CD4-positive, alpha-beta T cell treated with Interferon alpha-2 for 1 hour (primary cell): ENCODE results near the gene RNF126.
"Not testable (repeated sequence)": the region's sequence is repeated elsewhere in the genome, so short reads cannot be mapped to it uniquely, and the experiment has no call there.

Experiments
- DNase-seq, 2 donors: peaks; one replicate each; pipeline ENCODE4 v3.0.0-alpha.2; 2020 to 2022

Gene RNF126

GRCh38 chr19:645912-646778 lies 16.9 kb downstream of the RNF126 start:
- DNase-seq: no peak

- no peak for DNase-seq
These were observed 18.2 kb downstream of the RNF126 start for GRCh38 chr19:644789-645188.

GRCh38 chr19:644363-644762 lies 18.7 kb downstream of the RNF126 start:
- no peak for DNase-seq

DNA sequence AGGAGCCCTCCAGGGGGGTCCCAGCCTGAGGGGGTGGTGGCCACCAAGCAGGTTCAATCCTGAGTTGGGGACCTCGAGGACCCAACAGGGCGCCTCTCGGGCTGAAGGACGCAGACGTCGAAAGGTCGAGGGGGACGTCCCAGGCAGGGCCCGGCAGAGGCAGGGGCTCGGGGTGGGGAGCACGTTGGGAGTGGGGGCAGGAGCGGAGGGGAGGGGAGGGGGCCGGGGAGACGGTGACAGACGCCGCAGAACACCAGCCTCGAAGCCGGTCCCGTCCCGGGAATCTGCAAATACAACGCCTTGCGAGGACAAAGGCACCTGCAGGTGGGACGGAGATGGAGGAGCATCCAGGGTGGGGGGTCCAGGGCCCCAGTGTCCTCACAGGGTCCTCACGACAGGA lies 19.3 kb downstream of the RNF126 start:
- no peak for DNase-seq

- no peak for DNase-seq
These were observed 20.0 kb downstream of the RNF126 start for GRCh38 chr19:642767-643727.

DNA sequence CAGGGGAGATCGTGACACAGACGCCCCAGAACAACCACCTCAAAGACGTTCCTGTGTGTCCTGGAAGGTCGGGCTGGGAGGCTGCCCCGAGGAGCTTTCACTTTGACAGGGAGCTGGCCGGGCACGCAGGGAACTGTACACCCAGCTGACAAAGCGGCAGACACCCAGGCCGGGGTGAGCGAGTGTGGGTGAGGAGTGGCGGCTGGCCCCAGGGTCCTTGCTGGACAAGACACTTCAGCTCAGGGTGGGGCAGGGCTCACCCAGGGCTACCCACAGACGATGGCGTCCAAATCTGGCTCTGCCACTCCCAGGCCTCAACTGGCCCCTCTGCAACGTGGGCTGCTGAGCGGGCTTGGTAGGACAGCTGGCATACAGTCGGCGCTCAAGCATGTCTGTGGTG lies 21.3 kb downstream of the RNF126 start:
- no peak for DNase-seq

DNA sequence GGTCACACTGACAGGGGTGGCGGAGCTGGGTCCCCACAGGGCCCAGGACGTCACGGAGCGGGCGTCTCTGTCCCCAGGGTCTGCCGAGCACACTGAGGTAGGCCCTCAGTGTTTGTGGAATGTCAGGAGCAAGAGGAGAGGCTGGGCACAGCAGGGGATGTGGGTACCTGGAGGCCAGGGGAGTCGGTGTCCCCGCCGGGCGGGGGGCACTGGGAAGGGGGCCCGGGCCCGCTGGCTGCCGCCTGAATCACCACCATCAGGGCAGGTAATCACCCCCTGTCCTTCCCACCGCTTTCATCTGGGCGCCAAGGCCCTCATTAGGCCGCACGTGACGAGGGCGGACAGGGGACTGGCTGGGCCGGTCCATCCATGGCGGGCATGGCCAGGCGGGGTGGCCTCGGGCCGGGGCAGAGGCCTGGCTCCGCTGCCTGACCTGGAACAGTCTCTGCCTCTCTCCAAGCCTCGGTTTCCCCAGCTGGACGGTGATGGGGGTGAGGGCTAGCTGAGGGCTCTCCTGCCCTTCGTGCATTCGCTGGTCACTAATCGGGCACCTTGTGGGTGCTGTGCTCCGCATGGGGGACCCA lies 22.3 kb downstream of the RNF126 start:
- DNase-seq: no peak

DNA sequence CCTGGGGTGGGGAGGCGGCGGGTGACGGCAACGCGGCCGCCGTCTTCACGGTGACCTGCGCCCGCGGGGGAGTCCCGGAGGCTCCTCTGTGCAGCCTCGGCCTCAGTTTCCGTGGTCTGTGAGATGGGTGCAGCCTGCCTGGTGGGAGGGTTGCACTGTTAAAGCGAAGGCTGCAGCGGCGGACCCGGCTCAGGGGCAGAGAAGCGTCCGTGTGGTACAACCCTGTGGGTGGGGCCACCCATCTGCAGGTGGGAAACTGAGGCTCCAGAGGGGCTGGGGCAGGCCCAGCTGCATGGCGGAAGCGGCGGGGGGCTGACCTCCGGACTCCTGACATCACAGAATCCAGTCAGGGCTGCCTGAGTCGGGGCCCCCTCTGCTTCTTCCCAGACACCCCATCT lies 22.9 kb downstream of the RNF126 start:
- no peak for DNase-seq

GRCh38 chr19:639253-640160 lies 23.5 kb downstream of the RNF126 start, which contains the start of gene FGF22:
Gene FGF22 (plus strand): TSS chr19:639879. CDS start chr19:639926, 47 bp downstream.
- DNase-seq: peak; percentile 92 to 97

- DNase-seq: no peak
These were observed 24.1 kb downstream of the RNF126 start for GRCh38 chr19:638906-639252.

DNA sequence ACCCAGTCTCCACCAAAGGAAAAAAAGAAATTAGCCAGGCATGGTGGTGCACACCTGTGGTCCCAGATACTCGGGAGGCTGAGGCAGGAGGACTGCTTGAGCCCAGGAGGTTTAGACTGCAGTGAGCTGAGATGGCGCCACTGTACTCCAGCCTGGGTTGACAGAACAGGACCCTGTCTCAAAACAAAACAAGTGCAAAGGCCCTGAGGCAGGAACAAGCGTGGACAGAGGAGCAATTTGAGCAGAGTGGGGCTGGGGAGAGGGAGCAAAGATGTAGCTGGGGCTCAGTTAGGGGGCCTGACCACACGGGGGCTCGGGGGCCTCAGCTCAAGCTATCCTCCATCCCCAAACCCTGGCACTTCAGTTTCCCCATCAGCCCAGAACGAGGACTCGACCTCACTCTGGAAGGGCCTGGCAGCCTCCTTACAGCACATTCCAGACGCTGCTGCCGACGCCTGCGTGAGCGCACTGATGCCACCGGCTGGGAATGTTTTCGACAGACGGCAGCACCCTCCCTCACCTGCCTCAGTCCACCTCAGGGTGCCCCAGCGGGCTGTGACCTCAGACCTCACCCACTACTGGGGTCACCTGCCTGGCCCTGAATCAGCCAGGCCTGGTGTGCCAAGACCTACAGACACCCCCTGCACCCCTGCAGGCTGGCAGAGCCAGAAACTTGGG lies 27.9 kb downstream of the RNF126 start:
- no peak for DNase-seq

DNA sequence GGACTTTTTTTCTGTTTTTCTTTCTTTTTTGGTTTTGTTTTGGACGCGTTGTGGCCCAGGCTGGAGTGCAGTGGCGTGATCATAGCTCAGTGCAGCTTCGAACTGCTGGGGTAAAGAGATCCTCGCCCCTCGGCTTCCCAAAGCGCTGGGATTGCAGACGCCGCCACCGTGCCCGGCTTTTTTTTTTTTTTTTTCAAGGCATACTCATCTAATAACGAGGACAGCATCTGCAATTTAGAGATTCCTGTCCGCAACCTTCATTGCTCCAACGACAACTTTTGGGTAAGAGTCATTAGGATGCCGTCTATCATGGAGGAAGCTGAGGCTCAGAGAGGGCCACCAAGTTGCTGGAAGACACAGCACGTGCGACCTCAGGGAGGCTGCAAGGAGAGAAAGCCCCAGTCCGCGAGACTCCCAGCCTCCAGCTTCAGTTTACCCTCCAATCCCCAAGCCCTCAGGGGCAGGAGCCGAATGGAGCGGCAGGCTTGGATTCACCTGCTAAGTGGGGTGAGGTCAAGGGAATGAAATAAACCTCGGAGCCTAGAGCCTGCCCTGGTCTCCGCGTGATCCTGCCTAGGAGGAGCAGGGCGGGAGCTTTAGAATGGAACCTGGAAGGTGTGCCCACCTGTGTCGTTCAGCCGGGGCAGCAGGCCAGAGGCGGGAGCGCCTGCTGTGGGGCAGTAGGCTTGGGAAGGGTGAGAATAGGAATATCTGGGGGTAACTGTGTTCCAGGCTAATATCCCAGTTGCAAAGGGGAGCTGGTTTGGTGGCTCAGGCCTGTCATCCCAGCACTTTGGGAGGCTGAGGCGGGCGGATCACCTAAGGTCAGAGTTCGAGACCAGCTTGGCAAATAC lies 29.0 kb downstream of the RNF126 start:
- DNase-seq: no peak

DNA sequence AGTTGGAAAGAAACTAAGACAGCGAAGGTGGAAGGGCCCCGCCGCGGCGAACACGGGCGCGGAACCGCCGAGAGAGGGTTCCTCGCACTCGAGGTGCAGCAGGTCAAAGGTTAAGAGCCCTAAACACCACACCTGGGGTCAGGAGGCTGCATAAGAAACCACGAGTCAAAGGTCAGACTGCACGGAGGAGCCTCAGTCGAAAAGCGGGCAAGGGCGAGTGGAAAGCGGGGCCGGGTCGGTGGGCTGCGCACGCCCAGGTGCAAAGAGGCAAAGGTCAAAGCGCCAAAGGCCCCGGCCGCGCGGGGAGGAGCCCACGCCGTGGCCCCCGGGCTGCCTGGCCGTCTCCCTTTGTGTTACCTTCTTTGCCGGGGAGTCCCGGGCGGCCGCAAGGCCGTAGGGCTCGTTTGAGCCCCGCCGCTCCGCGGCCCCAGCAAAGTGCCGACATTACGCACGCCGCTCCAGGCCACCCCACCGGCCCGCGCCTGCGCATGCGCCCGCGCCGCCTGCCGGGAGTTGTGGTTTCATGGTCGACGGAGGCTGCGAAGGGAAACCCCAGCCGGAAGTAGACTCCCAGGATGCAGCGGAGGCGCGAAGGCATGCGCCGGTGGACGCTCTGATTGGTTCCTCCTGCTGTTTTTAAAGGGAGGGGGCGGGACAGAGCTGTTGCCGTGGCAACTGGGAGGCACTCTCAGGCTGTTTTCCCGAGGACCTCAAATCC lies 29.8 kb downstream of the RNF126 start, which contains the start of gene POLRMT:
TSS of gene POLRMT (minus strand) at position 470 of the 718 bp plus-strand sequence. CDS start at position 445, 25 bp downstream.
- DNase-seq: peak; percentile 98

DNA sequence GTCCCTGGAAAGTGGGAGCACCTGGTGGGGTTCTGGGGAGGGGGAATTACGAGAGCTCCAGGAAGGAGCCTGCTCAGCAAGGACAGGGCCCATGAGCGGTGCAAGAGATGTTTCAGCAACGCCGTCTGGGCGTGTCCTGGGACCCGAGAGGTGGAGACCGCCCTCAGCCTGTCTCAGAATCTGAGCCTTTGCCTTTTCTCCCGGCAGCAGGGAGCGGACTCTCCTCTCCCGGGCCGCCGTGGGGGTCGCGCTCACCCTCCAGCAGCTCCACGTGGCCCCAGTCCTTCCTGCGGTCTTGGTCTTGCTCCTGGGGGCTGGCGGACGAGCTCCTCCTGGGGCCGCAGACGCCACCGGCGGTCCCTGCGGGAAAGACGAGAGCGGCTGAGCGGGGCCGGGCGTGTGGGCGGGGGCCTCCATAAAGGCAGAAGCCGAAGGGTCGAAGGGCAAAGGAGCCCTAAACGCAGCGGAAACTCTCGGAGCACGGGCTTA lies 30.4 kb downstream of the RNF126 start:
- DNase-seq: no peak

DNA sequence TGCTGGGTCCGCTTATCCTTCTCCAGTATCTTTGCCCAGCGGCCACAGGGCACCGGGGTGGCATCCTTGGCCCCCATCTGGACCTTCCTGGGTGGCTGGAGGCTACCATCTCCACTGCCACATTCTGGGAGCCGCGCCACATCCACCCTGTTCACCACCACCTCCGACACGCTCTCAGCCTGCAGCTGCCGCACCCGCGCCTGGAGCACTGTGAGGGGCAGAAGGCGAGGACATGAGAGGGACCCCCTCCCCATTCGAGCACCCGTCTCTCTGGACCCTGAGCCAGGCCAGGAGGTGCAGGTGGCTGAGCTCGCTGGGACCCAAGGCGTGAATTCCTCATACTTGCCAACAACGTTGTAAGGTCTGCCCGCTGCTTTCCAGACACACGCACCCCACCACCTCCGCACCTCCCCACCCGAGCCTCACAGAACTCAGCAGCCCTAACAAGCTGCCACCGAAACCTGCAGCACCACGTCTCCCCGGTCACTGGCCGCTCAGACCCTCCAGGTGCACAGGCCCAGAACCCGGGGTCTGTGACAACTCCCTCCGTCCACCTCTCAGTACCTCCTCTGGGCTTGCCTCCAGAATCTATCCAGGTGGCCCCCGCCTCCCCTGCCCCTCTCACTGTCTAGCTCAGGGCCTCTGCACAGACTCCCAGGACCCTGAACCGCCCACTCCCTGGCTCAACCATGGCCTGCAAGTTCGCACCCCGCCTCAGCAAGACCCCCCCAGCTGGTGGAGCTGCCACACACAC lies 32.9 kb downstream of the RNF126 start:
- DNase-seq: no peak

DNA sequence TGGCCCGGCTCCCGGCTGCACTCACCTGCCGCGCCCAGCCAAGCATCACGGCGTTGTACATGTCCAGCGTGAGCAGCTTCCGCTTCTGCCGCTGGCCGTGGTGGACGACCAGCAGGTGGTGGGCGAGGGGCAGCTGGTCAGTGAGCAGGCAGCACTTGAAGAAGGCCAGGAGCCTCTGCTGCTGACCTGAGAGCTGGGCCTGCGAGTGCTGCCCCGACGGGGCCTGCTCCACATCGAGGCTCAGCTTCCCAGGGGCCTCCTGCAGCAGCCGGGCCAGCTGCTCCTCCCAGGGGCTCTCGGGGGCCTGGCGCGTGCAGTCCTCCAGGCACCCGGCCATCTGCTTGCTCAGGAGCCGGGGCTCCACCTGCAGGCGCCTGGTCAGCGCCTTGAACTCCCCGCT lies 33.5 kb downstream of the RNF126 start:
- DNase-seq: not testable (repeated sequence)

DNA sequence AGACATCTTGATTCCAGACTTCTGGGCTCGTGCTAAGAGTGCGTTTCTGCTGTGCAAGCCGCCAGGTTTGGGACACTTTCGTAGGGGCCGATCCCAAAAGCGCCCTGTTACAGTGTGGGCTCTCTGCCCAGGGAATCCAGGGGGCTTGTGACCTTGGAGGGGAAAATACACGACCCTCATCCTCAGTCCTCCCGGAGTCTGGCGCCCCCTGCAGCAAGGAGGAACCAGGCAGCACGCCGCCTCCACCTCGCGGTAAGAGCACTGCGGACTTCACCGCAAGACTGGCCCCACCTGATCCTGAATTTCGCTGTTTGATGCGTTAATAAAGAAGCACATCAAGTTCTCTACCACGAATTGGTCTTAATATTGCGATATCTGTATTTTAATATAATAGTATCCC lies 34.8 kb downstream of the RNF126 start:
- DNase-seq: peak in 1 of 2 donors; percentile 29

DNA sequence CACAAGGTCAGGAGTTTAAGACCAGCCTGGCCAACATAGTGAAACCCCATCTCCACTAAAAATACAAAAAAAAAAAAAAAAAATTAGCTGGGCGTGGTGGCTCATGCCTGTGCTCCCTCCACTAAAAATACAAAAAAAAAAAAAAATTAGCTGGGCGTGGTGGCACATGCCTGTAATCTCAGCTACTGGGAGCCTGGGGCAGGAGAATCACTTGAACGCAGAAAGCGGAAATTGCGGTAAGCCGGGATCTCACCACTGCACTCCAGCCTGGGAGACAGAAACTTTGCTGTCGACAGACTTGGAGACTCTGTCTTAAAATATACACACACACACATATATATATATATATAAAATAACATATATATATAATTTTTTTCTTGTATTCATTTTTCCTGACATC lies 36.4 kb downstream of the RNF126 start:
- DNase-seq: not testable (repeated sequence)

DNA sequence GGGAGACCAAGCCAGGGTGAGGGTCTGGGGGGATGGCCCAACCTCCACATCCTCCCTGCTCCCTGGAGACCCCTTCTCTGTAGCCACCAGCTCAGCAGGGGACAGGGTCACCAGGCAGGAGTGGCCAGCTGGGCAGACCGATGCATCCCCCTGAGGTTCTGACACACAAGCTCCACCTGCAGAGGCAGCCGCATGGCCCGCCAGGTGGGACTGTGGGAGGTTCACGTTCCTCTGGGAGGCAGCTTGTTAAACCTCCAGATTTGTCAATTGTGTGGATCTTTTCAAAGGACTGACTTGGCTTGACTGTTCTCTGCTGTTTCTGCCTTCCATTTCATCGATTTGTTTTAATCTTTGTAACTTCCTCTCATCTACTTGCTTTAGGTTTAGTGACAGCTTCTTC lies 37.8 kb downstream of the RNF126 start:
- no peak for DNase-seq
